Loucy (cell line): ENCODE measurements around the gene IL2RG.

ENCODE experiments used
- H2AFZ ChIP-seq: fragments of 200-600 bp; sonication (generic); 2 replicates; pipeline ENCODE4 v1.6.0; 2016; ENCODE audit warnings: antibody characterized with exemption, mild to moderate bottlenecking, low read length, moderate library complexity
- H3F3A ChIP-seq: fragments of 200-600 bp; 2 replicates; pipeline ENCODE4 v1.6.0; 2016; ENCODE audit warnings: antibody characterized with exemption, low read depth, mild to moderate bottlenecking
- H3K27me3 ChIP-seq: fragments of 200-600 bp; sonication (generic); 2 replicates; pipeline ENCODE4 v1.6.1; 2014; ENCODE audit warnings: low read length, mild to moderate bottlenecking; ENCODE audit not compliant: insufficient read depth, poor library complexity, severe bottlenecking
- H3K36me3 ChIP-seq: fragments of 200-600 bp; sonication (generic); 2 replicates; pipeline ENCODE4 v1.6.1; 2016; ENCODE audit warnings: low read length; ENCODE audit not compliant: insufficient read depth
- H3K4me1 ChIP-seq: fragments of 200-600 bp; sonication (generic); 2 replicates; pipeline ENCODE4 v1.5.1; 2014; ENCODE audit warnings: low read length, mild to moderate bottlenecking; ENCODE audit not compliant: insufficient read depth, poor library complexity, severe bottlenecking
- H3K4me2 ChIP-seq: fragments of 200-600 bp; sonication (generic); 2 replicates; pipeline ENCODE4 v1.6.0; 2014; ENCODE audit warnings: antibody characterized with exemption, low read length, low read depth, mild to moderate bottlenecking; ENCODE audit not compliant: poor library complexity, severe bottlenecking
- H3K4me3 ChIP-seq: fragments of 200-600 bp; sonication (generic); 2 replicates; pipeline ENCODE4 v1.5.1; 2014; ENCODE audit warnings: low read length, mild to moderate bottlenecking, mixed read lengths; ENCODE audit not compliant: poor library complexity, severe bottlenecking
- H3K79me2 ChIP-seq: fragments of 200-600 bp; sonication (generic); 2 replicates; pipeline ENCODE4 v1.6.1; 2014; ENCODE audit warnings: low read length; ENCODE audit not compliant: insufficient read depth
- H3K9ac ChIP-seq: fragments of 200-600 bp; sonication (generic); 2 replicates; pipeline ENCODE4 v1.6.0; 2014; ENCODE audit warnings: mild to moderate bottlenecking, low read depth, low read length, moderate library complexity; ENCODE audit not compliant: poor library complexity, severe bottlenecking
- H3K9me2 ChIP-seq: fragments of 200-600 bp; sonication (generic); replicated peaks from 2 replicates; pipeline ENCODE4 v1.6.1; 2016; ENCODE audit warnings: low read depth, low read length, mixed read lengths
- H3K9me3 ChIP-seq: fragments of 200-600 bp; sonication (generic); 2 replicates; pipeline ENCODE4 v1.6.1; 2014; ENCODE audit warnings: mild to moderate bottlenecking, antibody characterized with exemption, low read length, low read depth; ENCODE audit not compliant: insufficient read depth
- H4K20me1 ChIP-seq: fragments of 200-600 bp; sonication (generic); 2 replicates; pipeline ENCODE4 v1.6.0; 2014; ENCODE audit warnings: antibody characterized with exemption, low read length, mild to moderate bottlenecking; ENCODE audit not compliant: insufficient read depth, poor library complexity, severe bottlenecking
- EZH2phosphoT487 ChIP-seq: fragments of 200-600 bp; IDR thresholded peaks from 2 replicates; pipeline ENCODE4 v1.6.1; 2018; ENCODE audit warnings: antibody characterized with exemption, mild to moderate bottlenecking, moderate library complexity, borderline replicate concordance
- TF ChIP-seq, protein P1 (sequence below): fragments of 200-600 bp; sonication (generic); conservative IDR thresholded peaks from 2 replicates; pipeline ENCODE4 v1.5.1; 2014; ENCODE audit warnings: mild to moderate bottlenecking, antibody characterized with exemption, low read length

IL2RG gene

DNA sequence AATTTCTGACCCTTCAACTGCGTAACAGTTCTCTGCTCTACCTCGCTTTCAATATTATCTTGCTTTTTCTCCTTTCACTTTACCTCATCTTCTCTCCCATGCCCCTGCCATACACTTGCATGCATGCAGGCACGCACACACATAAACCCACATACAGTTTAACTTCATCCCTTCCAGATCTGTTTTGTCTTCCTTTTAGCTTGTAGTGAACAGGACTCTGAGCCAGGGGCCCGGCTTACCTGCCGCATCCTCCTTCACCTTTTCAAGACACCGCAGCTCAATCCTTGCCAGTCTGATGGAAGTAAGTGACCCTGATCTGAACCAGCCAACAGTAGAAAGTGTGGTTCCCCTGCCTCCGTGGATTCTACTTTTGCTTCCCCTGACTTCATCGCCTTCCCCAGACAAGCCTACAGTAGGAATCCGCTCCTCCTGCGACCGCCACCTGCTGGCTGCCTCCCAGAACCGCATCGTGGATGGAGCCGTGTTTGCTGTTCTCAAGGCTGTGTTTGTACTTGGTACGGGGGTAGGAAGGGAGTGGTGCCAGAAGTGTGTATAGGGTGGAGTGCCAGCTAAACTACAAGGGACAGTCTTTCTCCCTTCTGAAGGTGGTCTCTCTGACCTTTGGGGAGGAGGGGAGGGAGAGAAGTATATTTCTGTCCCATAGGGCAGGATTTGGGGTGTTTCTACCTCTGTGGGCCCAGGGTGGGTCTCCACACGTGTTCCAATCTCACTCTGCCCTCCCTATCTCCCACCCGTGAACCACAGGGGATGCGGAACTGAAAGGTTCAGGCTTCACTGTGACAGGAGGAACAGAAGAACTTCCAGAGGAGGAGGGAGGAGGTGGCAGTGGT, 17.8 kb upstream of the IL2RG start:
- H3K36me3 ChIP-seq, result peaks cover 60% of the 10 kb centered on the region; the same call in 1 of the 2 replicates
- no peaks in the 10 kb centered on the region for H4K20me1 ChIP-seq
- H3K27me3 ChIP-seq, result no peaks in the 10 kb centered on the region
- H3K79me2 ChIP-seq, result peaks cover 7% of the 10 kb centered on the region; the same call in 1 of the 2 replicates
- peak overlapping the region; percentile 48 for H3K9ac ChIP-seq
- H3K9me3 ChIP-seq, result no peaks in the 10 kb centered on the region
- no peak overlapping the region for H3K4me3 ChIP-seq
- TF ChIP-seq, protein P1, sequence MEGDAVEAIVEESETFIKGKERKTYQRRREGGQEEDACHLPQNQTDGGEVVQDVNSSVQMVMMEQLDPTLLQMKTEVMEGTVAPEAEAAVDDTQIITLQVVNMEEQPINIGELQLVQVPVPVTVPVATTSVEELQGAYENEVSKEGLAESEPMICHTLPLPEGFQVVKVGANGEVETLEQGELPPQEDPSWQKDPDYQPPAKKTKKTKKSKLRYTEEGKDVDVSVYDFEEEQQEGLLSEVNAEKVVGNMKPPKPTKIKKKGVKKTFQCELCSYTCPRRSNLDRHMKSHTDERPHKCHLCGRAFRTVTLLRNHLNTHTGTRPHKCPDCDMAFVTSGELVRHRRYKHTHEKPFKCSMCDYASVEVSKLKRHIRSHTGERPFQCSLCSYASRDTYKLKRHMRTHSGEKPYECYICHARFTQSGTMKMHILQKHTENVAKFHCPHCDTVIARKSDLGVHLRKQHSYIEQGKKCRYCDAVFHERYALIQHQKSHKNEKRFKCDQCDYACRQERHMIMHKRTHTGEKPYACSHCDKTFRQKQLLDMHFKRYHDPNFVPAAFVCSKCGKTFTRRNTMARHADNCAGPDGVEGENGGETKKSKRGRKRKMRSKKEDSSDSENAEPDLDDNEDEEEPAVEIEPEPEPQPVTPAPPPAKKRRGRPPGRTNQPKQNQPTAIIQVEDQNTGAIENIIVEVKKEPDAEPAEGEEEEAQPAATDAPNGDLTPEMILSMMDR, result peak; percentile 74
- no peak for TF ChIP-seq EZH2phosphoT487
- H3K9me2 ChIP-seq, result no peaks in the 10 kb centered on the region
- peak overlapping the region; percentile 27 for H3K4me2 ChIP-seq
- H2AFZ ChIP-seq, result no peak overlapping the region
- H3K4me1 ChIP-seq, result peaks cover 12% of the 10 kb centered on the region
- no peaks in the 10 kb centered on the region for H3F3A ChIP-seq

DNA sequence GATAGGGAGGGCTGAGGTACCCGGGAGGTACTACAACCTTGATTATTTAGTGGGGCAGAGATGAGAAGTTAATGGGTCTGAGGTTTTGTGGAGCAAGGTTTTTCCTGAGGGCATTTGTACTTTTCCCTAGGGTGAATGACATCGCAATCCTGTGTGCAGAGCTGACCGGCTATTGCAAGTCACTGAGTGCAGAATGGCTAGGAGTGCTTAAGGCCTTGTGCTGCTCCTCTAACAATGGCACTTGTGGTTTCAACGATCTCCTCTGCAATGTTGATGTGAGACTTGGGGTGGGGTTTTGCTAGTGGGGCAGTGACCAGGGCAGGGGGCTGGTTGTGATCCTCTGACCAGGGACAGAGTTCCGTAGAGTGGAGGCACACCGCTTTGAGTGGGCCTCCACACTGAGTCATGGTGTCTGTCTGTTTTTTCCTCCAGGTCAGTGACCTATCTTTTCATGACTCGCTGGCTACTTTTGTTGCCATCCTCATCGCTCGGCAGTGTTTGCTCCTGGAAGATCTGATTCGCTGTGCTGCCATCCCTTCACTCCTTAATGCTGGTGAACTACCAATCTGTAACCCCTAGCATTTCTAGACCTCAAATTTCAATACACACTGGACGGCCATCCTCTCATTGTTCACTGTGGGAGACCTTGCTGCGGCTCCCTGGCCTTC, 16.9 kb upstream of the IL2RG start:
- Histone ChIP-seq H3K79me2 (peaks cover 7% of the 10 kb centered on the region; the same call in 1 of the 2 replicates), H3K9me3 (no peaks in the 10 kb centered on the region), H3K9me2 (no peaks in the 10 kb centered on the region), H2AFZ (no peak overlapping the region), H3K9ac (no peak overlapping the region), H3K4me3 (no peak overlapping the region), H3K27me3 (no peaks in the 10 kb centered on the region), H3K4me1 (peaks cover 12% of the 10 kb centered on the region), H3K36me3 (peaks cover 62% of the 10 kb centered on the region; the same call in 1 of the 2 replicates), H3K4me2 (peak overlapping the region; percentile 27), H3F3A (no peaks in the 10 kb centered on the region), H4K20me1 (no peaks in the 10 kb centered on the region)
- TF ChIP-seq EZH2phosphoT487, result no peak
- TF ChIP-seq, protein P1, result no peak

DNA sequence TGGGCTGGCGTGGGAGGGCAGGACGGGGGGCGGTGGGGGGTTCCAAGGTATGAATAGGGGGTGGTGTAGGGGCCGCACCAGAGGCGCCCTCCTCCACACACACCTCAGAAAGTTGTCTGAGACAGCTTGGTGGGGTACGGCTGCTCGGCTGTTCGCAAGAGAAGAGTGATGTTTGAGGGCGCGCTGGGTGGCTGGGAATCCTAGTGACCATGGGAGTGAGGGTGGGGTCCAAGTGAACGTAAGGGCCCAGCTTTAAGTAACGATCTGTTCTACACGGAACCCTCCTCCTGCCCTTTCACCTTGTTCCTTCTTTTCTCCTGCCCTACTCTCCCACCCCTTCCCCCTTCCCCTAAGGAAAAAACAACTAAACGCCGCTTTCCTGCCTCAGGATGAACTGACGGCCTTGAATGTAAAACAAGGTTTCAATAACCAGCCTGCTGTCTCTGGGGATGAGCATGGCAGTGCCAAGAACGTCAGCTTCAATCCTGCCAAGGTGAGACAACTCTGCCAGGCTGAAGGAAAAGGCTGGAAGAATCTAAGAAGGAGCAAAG, 7.7 kb upstream of the IL2RG start:
- Histone ChIP-seq H3F3A (no peaks in the 10 kb centered on the region), H3K36me3 (peaks cover 28% of the 10 kb centered on the region; the same call in 1 of the 2 replicates), H3K79me2 (peaks cover 38% of the 10 kb centered on the region), H3K27me3 (no peaks in the 10 kb centered on the region), H3K4me1 (peaks cover 10% of the 10 kb centered on the region), H3K9ac (peak overlapping the region; percentile 90), H2AFZ (no peak overlapping the region; the same call in 1 of the 2 replicates), H3K9me3 (no peaks in the 10 kb centered on the region), H3K9me2 (no peaks in the 10 kb centered on the region), H3K4me3 (peak overlapping the region; percentile 87), H3K4me2 (peak overlapping the region; percentile 97), H4K20me1 (peaks cover 8% of the 10 kb centered on the region)
- TF ChIP-seq, protein P1, result no peak
- TF ChIP-seq EZH2phosphoT487, result no peak
